Amniotic epithelial cell (primary cell): ENCODE data around the gene ASB18.

Experiments
- DNase-seq: peaks from one replicate; pipeline ENCODE4 v3.0.0-alpha.2; 2010; ENCODE audit warnings: low read depth

Gene ASB18

GRCh38 chr2:236163471-236164200 lies 100.6 kb downstream of the ASB18 start:
- no peak for DNase-seq

- DNase-seq, result no peak
These were observed 101.2 kb downstream of the ASB18 start for GRCh38 chr2:236162882-236163470.

DNA sequence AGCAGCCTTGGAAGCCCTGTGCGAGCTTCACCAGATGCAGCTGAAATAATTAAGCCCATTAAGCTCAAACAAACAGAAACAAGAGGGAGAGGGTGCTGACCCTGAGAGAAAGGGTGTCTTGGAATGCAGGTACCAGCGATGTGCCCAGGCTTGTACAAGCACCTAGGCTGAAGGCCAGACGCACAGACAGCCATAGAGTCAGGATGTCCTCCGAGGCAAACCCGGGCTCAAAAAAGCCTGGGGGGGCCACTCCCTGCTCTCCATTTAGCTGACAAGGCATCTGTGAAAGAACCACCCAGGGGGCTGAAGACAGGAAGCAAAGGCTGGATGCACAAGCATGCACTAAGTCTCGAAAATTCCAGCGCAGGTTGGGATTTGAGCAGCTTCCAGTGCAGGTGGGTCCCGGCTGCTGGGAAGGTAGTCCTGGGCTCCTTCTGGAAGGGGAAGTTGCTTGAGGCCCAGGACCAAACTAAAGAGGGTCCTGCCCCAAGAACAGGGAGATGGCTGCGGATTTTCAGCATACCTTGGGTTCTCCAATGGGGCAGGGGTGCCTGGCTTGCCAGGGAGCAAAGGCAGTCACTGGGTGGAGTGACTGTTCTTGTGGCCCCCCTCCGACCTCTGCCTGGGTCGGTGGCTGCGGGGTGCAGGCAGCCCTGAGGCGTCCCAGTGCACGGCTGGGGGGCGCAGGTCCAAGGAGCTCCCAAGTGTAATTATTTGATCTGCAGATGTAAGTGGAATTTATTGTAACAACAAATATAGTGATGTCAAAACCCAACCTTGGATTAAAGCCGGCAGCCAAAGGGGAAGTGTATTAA lies 102.0 kb downstream of the ASB18 start:
- no peak for DNase-seq

DNA sequence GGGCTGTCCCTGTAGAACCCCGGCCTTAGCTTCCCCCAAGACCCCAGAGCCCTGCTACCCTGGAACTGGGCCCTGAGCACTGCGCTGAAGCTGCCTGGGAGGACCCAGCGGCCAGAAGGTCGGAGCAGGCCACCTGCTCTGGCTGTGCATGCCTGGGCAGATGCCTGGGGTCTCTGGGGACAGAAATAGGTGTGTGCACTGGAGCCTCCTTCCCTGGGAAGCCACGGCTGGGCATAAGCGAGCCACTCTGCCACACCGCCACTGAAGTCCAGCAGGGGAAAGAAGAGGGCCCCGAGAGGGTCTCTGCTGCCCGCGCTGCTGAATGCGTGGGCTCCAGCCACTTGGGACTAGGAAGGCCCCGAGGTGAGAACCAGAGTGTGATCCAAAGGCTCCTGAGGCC lies 102.7 kb downstream of the ASB18 start:
- no peak for DNase-seq

GRCh38 chr2:236161082-236161462 lies 103.1 kb downstream of the ASB18 start:
- no peak for DNase-seq

DNA sequence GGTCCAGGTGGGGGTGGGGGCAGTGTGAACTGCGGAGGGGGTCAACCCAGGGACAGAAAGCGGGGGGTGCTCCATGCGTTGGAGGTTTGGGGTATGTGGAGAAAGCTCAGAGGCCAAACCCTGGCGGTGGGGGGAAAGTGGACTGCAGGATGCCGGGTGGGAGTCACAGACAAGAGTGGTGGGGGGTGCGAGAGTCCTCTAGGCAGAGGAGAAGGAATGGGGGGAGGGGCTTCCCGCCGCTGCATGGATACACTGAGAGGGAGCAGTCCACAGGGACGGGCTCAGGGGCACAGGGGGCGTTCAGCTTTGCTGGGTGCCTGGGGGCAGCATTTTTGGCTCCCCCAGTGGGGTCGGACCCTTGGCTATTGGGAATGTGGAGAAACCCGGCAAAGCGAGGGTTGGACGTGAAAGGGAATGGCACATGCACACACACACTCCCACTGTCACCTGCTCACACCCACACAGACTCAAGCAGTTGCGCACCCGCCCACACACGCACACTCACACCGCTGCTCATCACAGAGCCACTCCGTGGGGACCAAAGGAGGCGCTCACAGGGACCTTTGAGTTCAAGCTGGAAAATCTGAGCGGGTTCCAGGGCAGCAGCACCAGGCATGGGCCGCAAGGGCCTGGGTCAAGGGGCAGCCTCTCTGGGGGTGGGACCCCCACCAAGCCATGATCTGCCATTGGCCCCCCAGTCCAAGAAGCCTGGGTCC lies 103.7 kb downstream of the ASB18 start:
- DNase-seq, result no peak

DNA sequence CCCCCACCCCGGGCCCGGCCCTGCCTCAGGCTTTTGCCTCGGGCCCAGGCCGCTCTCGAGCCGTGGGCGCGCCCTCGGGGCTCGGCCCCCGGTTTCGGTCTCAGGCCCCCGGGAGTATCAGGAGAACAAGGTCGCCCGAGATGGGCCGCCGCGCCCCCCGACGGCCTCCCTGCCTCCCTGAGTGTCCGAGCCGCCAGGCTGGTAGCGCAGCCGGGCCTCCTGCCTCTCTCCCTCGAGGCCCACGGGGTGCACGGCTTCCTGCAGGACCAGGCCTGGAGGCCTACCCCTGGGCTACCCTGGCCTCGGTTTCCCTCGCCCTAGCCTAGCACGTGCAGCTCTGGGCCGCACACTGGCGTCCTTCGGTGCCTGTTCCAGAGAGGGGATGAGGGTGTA lies 104.4 kb downstream of the ASB18 start:
- no peak for DNase-seq

DNA sequence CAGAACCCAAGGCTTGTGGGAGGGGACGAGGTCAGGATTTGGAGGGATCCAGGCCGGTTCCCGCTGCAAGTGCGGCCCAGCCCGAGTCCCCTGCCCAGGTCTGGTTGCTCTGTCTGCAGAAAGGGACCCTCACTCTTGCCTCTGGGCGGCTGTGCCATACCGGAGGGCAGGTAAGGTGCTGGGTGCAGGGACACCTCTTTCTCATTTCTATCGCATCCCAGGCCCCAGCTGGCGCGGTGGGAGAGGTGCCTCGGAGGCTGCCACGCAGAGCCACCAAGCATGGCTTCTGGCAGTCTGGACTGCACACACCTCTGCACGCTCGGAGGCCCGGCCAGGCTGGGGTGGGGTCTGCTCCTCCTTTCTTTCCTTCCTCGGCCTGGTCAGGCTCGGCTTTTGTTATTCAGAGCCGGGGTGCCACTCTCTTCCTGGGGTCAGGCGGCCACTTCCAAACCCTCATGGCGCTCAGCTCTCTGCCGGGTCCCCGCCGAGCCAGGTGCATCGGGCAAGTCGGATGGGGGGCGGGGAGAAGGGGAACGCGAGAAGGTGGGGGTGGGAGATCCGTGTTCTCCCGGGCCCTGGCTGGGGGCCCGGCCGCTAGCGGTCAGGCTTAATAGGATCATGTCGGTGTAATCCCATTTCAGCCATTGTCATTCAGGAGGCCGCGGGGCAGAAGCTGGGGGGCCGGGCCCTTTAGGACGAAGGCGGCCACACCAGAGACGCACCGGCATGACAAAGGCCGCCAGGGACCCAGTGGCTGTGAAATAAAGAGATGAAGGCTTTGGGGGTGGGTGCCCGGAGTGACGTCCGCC lies 105.0 kb downstream of the ASB18 start:
- DNase-seq, result no peak

DNA sequence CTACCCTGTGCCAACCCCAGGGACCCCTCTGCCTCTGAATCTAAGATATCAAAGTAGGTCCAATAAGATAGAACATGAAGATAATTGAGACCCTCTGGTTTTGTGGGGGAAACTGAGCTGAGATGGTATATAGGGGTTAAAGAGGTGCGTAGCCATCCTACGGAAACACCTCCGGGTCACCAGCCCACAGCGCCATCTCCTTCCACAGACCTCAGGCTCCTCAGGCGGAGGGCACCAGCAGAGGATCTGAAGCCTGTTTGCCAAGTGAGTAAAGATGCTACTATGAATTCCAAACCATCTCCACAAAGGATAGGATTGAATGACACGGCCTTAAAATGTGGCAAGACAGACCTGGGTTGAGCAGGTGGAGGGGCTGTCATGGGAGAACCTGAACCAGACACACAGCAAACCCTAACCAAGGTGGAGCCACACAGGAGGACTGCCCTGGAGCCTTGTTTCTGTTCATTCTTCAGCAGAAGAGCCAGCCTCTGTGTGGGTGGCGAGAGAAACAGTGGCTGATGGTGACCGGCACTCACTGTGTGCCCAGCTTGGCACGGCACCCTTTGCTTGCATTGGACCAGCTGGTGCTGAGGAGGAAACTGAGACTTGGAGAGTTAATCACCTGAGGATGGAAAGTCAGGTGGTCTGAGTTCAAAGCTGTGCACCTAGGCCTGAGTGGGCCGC lies 106.2 kb downstream of the ASB18 start:
- no peak for DNase-seq

DNA sequence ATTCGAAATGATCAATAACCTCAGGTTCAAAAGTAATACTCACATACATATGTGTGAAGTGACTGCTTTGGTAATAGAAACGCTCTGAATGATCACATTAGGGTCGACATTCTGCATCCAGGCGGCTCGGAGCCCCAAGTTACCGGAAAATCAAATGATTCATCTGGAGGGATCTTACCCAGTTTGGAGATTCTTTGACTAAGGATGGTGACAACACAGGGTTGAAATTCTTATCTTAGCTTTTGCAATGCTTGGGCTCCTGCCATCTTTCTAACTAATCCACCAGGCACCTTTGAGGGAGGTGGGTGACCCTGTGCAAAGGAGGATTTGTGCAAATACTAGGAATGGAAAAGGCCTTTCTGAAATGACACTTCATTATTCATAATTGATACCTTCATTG lies 106.8 kb downstream of the ASB18 start:
- no peak for DNase-seq

GRCh38 chr2:236156860-236157194 lies 107.4 kb downstream of the ASB18 start:
- DNase-seq, result no peak

- DNase-seq, result no peak
These were observed 107.9 kb downstream of the ASB18 start for GRCh38 chr2:236156095-236156859.

- DNase-seq, result no peak
These were observed 108.8 kb downstream of the ASB18 start for GRCh38 chr2:236155406-236155805.

- DNase-seq, result no peak
These were observed 117.8 kb downstream of the ASB18 start for GRCh38 chr2:236146436-236146835.

- no peak for DNase-seq
These were observed 120.4 kb downstream of the ASB18 start for GRCh38 chr2:236143811-236144210.
